Ectodermal cell (in vitro differentiated cells): Measurements from ENCODE around the gene EYS.
"Not testable (repeated sequence)": the region's sequence is repeated elsewhere in the genome, so short reads cannot be mapped to it uniquely, and the experiment has no call there.

Source experiments
- H3K27ac ChIP-seq: 2 replicates; pipeline ENCODE4 v1.7.0; 2013; ENCODE audit warnings: mild to moderate bottlenecking, low read depth, low read length; ENCODE audit not compliant: insufficient read depth, poor library complexity, severe bottlenecking
- H3K27me3 ChIP-seq: 2 replicates; pipeline ENCODE4 v1.7.0; 2013; ENCODE audit warnings: mild to moderate bottlenecking, low read length; ENCODE audit not compliant: insufficient read depth, control insufficient read depth, poor library complexity, severe bottlenecking
- H3K36me3 ChIP-seq: one replicate; pipeline ENCODE4 v1.7.0; 2013; ENCODE audit warnings: low read length; ENCODE audit not compliant: control insufficient read depth, insufficient read depth
- H3K4me1 ChIP-seq: one replicate; pipeline ENCODE4 v1.7.0; 2013; ENCODE audit warnings: low read length; ENCODE audit not compliant: control insufficient read depth, insufficient read depth
- H3K4me3 ChIP-seq: 2 replicates; pipeline ENCODE4 v1.7.0; 2013; ENCODE audit warnings: low read depth, low read length, control low read depth; ENCODE audit not compliant: insufficient read depth
- H3K9me3 ChIP-seq: 2 replicates; pipeline ENCODE4 v1.7.0; 2013; ENCODE audit warnings: mild to moderate bottlenecking, low read length, moderate library complexity; ENCODE audit not compliant: control insufficient read depth
- WGBS, 2 experiments: methylation state at CpG; one replicate each; pipeline ENCODE4 v1.1.7; 2013; ENCODE audit warnings: missing lambda C conversion rate in 2 of 2; 5-methylcytosine and 5-hydroxymethylcytosine counted together

EYS gene

DNA sequence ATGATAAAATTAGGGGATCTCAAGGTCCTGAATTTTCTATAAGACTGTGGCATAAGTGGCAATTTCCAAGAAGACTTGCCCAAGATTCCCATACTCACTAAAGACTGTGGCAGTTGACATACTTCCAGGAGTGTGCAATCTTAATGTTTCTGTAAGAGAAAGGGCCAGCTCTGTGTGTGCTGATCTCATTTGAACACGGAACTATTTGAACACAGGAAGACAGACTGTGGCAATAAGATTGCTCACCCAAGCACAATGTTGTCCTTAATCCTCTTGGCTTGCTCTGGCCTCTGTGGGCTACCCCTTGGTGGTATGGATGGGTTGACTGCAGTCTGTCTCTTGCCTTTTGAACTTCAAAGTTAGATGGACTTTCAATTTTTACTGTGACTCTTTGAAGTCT is 1920.0 kb downstream of the EYS start:
- Histone ChIP-seq H3K9me3 (no peaks in the 10 kb centered on the region), H3K27ac (no peak overlapping the region), H3K36me3 (no peaks in the 10 kb centered on the region), H3K4me3 (no peak overlapping the region), H3K27me3 (no peaks in the 10 kb centered on the region), H3K4me1 (peaks cover 6% of the 10 kb centered on the region)
- WGBS, 2 experiments = 90 to 98% methylated on average over 1 of the region's 1 CpG

DNA sequence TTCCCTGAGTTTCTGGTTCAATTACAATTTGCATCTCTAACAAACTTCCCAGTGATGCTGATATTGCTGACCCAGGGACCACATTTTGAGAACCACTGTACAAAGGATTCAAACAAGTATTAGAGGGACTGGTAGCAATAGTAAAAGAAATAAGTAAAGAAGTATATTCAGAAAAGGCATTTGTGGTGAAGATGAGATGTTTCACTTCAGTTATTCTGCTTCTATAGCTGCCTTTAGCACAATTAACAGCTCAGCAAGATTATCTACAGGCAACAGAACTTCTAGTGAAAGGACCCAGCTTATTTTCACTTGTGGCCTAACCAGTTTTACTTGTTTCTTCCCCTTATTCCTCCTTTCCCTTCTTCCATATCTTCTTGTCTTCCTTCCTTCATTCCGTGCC is 1922.0 kb downstream of the EYS start:
- Histone ChIP-seq H3K36me3 (no peaks in the 10 kb centered on the region), H3K27ac (no peak overlapping the region), H3K9me3 (no peaks in the 10 kb centered on the region), H3K4me1 (peaks cover 6% of the 10 kb centered on the region), H3K4me3 (no peak overlapping the region), H3K27me3 (no peaks in the 10 kb centered on the region)
- 92 to 93% methylated on average over 1 of the region's 1 CpG for WGBS, 2 experiments

DNA sequence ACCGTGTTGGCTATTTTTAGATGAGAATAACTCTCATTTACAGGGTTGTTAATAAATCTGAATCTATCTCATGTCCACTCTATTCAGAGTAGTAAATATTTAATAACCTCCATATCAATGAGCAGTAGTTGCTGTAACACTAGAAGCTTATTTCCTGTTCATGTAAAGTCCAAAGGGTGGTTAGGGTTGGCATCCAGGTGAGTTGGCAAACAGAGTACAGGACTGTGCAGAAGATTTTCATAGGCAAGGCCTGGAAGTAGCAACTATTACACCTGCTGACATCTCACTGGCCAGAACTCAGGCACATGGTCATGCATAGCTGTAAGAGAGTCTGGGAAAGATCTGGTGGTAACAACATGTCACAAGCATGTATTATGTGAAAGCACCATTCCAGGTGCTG is 1923.9 kb downstream of the EYS start:
- no CpG with 5 or more reads among the region's 1 CpG for WGBS, 2 experiments
- Histone ChIP-seq H3K9me3 (no peaks in the 10 kb centered on the region), H3K4me3 (no peak overlapping the region), H3K36me3 (no peaks in the 10 kb centered on the region), H3K27ac (no peak overlapping the region), H3K27me3 (no peaks in the 10 kb centered on the region), H3K4me1 (no peaks in the 10 kb centered on the region)

DNA sequence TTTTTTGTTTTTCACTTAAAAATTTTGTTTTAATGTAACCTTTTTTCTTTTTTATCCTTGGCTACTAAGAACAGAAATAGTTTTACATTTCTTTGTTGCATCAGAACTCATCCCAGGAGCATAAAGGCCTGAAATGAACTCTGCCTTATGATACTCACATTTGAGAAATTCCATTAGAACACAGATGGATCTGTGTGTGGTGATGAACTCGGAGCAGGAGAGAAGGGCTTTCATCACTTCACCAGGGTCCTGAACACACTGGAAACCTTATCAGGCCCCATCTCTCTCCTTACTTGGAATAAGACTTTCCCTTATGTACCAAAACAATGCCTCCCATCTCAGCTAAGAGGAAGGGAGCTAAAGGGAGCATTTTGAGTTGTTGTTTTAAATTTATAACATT is 1932.1 kb downstream of the EYS start:
- no peaks in the 10 kb centered on the region for H3K4me1 ChIP-seq
- H3K9me3 ChIP-seq = no peaks in the 10 kb centered on the region
- H3K4me3 ChIP-seq = no peak overlapping the region
- no peak overlapping the region for H3K27ac ChIP-seq
- 89% methylated on average over 1 of the region's 1 CpG; no CpG with 5 or more reads in 1 of the 2 experiments for WGBS, 2 experiments
- H3K27me3 ChIP-seq = no peaks in the 10 kb centered on the region
- H3K36me3 ChIP-seq = no peaks in the 10 kb centered on the region

DNA sequence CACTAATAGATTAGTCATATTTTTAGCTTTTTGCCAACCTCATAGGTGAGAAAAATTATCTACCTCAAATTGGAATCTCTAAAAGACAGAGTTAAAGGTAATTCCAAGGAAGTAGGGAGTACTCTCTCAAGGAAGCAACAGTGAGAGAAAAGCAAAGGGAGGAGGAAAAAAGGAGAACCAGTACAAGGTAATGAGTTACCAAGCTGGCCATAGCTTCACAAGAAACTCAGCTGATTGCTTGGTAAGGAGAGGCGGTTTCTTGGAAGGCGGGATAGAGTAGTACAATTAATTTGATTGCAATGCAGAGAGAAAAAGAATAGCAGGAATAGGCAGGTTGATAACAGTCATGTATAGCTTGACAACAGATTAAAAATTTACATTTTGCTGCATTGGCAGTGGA is 1933.8 kb downstream of the EYS start:
- Histone ChIP-seq H3K4me3 (no peak overlapping the region), H3K27me3 (no peaks in the 10 kb centered on the region), H3K9me3 (no peaks in the 10 kb centered on the region), H3K27ac (no peak overlapping the region), H3K36me3 (no peaks in the 10 kb centered on the region), H3K4me1 (no peaks in the 10 kb centered on the region)
- WGBS, 2 experiments = 90 to 95% methylated on average over 2 of the region's 2 CpGs

DNA sequence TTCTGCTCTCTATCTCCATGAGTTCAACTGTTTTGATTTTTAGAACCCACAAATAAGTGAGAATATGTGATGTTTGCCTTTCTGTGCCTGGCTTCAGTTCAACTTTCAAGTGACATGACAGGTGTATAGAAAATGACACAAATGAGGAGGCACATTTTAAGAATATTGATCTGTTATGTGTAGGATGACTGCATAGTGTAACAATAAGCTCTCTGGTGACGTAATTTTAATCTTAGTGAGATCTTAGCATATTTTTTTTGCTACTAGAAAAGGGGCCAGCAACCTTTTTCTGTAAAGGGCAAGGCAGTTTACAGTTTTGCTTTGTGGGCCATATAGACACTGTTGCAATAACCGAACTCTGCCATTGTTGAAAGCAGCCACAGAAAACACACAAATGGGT is 1941.2 kb downstream of the EYS start:
- H3K4me3 ChIP-seq = no peak overlapping the region
- H3K27ac ChIP-seq = no peak overlapping the region
- WGBS, 2 experiments = 90 to 92% methylated on average over 2 of the region's 2 CpGs
- no peaks in the 10 kb centered on the region for H3K9me3 ChIP-seq
- no peaks in the 10 kb centered on the region for H3K4me1 ChIP-seq
- no peaks in the 10 kb centered on the region for H3K27me3 ChIP-seq
- H3K36me3 ChIP-seq = no peaks in the 10 kb centered on the region

DNA sequence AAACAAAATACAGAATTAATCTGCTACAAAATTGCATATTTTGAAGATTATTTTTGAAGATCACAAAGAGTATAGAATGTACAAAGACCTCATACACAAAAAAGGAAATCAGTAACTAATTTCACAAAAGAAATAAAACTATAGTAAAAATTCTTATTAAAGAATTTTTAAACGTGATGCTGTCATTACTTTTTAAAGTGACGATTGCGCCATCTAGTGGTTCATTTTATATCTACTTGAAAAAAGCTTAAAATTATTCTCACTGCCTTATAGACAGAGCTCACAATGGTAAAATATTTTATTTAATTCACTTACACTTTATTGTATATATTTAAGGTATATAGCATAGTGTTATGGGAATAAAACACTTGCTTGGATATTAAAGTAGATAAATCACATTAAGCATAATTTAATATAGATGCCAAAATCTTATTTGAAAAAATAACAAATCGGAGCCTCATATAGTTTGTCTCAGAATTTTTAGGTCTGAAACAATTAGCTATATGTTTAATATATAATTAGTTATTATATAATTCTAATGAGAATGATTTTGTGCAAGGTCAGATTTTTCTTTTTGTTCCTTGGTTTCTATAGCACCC is 1942.6 kb downstream of the EYS start:
- Histone ChIP-seq H3K4me3 (no peak overlapping the region), H3K27me3 (no peaks in the 10 kb centered on the region), H3K27ac (no peak overlapping the region), H3K36me3 (no peaks in the 10 kb centered on the region), H3K9me3 (no peaks in the 10 kb centered on the region), H3K4me1 (no peaks in the 10 kb centered on the region)
- WGBS, 2 experiments = no CpG with 5 or more reads among the region's 4 CpGs

DNA sequence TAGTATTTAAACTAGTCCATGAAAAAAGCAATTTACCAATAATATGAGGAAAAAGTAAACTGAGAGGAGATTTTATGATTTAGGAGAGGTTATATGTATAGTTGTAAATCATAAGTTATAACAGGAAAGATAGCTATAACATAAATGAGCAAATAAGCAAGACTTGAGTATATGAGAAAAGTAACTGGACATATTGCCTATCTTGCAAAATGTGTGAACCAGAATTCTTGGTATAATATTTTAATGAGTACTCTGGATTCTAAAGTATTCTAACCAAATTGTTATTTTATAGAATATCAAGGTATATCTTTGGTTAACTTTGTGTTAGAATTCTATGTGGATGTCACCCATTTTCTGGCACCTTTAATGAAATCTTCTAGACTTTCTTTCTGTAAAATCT is 1946.8 kb downstream of the EYS start:
- Histone ChIP-seq H3K27me3 (no peaks in the 10 kb centered on the region), H3K9me3 (no peaks in the 10 kb centered on the region), H3K4me3 (no peak overlapping the region), H3K36me3 (no peaks in the 10 kb centered on the region), H3K4me1 (no peaks in the 10 kb centered on the region), H3K27ac (no peak overlapping the region)

DNA sequence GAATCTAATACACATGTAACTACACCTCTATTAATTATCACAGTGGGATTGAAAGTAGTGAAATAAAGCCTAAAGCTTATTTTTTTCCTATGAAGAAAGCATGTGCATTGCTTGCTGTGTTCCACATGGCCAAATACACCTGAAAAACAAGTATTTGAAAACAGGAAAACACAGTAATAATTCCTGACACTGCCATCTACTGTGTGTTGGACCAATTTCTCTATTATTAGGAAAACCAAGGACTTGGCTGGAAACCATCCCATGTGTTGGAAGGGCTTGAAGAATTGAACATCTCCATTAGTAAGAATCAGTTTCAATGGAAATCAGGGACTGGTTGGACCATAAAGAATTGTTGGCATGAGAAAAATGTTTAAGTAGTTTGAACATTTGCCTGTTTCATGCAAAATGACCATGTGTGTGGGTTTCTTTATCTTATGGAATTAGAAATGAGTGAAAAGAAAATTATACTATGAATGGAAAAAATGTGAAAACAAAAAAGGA is 1947.4 kb downstream of the EYS start:
- no peak overlapping the region for H3K4me3 ChIP-seq
- no peaks in the 10 kb centered on the region for H3K9me3 ChIP-seq
- no peaks in the 10 kb centered on the region for H3K36me3 ChIP-seq
- no peaks in the 10 kb centered on the region for H3K4me1 ChIP-seq
- no peaks in the 10 kb centered on the region for H3K27me3 ChIP-seq
- H3K27ac ChIP-seq = no peak overlapping the region

DNA sequence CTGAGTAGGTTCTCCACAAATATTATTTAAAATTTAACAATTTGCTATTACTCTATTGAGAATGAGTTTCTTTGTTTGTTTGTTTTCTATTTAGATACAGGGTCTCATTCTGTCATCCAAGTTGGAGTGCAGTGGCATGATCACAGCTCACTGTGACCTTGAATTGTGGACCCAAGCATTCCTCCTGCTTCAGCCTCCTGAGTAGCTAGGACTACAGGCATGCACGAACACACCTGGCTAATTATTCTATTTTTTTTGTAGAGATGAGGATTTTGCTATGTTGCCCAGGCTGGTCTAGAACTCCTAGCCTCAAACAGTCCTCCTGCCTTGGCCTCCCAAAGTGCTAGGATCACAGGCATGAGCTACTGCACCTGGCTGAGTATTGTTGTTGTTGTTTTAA is 1949.2 kb downstream of the EYS start:
- Histone ChIP-seq H3K36me3 (no peaks in the 10 kb centered on the region), H3K4me1 (no peaks in the 10 kb centered on the region), H3K27ac (no peak overlapping the region), H3K4me3 (no peak overlapping the region), H3K27me3 (no peaks in the 10 kb centered on the region), H3K9me3 (no peaks in the 10 kb centered on the region)
- 82 to 100% methylated on average over 1 of the region's 1 CpG for WGBS, 2 experiments

DNA sequence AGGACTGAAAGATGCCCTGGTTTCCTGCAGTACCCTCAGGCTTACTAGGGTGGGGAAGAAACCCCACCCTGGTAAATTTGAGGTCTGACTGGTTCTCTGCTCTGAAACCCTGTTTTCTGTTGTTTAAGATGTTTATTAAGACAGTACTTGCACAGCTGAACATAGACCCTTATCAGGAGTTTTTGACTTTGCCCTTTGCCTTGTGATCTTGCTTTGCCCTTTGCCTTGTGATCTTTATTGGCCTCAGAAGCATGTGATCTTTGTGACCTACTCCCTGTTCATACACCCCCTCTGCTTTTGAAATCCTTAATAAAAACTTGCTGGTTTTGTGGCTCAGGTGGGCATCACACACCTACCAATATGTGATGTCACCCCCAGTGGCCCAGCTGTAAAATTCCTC is 1949.8 kb downstream of the EYS start:
- not testable (repeated sequence) for H3K27ac ChIP-seq, H3K4me1 ChIP-seq, H3K36me3 ChIP-seq, H3K27me3 ChIP-seq, H3K4me3 ChIP-seq, H3K9me3 ChIP-seq
